GM20431 (cell line): ENCODE results near the gene RFX2.

Experiments used
- in situ Hi-C: fragments of 300-500 bp; cut with MseI, MboI; formaldehyde crosslinking; loops from one replicate; pipeline ENCODE4 v1.15.0; 2020; ENCODE audit warnings: low sequenced_read_pairs; ENCODE audit not compliant: unreplicated experiment

RFX2 gene

DNA sequence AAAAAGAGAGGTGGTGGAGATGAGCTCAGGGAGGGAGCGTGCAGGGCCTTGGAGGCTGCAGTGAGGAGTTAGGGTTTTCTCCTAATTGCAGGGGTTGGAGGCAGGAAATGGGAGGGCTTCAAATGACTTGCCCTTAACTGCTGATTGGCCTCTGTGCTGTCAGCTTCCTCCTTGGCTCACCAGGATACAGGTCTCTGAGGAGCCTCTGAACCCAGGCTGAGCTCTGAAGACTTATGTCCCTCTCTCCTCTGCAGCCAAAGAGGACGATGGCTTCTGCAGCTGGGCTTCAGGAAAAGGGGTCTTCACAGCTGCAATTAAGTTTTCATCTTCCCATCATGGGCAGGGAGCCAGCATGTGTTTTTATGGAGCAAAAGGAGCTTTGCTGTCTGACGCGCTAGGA lies 125.7 kb downstream of the RFX2 start:
- in situ Hi-C loops = no loop called here

DNA sequence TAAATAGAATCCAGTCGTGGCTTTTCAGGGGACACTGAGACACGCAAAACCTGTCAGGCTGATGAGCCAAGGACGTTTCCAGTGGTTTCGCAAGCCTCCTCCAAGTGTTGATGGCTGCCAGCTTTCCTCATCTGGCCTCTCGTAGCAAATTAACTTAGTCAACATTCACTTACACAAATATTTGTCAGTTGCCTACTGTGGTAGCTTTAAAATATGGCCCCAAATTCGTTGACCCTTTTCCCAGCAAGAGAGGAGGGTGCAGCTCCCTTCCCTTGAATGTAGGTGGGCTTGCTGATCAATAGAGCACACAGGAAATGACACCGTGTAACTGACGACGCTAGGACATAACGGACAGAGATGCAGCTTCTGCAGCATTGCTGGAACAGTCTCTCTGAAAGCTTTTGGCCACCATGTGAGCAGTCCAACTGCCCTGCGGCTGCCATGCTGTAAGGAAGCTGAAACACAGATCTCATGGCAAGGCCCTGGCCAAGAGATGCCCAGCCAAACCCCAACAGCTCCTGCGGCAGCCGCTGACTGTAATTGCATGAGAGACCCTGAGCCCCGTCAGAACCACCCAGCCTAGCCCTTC lies 126.8 kb downstream of the RFX2 start:
- in situ Hi-C loops = no loop called here

DNA sequence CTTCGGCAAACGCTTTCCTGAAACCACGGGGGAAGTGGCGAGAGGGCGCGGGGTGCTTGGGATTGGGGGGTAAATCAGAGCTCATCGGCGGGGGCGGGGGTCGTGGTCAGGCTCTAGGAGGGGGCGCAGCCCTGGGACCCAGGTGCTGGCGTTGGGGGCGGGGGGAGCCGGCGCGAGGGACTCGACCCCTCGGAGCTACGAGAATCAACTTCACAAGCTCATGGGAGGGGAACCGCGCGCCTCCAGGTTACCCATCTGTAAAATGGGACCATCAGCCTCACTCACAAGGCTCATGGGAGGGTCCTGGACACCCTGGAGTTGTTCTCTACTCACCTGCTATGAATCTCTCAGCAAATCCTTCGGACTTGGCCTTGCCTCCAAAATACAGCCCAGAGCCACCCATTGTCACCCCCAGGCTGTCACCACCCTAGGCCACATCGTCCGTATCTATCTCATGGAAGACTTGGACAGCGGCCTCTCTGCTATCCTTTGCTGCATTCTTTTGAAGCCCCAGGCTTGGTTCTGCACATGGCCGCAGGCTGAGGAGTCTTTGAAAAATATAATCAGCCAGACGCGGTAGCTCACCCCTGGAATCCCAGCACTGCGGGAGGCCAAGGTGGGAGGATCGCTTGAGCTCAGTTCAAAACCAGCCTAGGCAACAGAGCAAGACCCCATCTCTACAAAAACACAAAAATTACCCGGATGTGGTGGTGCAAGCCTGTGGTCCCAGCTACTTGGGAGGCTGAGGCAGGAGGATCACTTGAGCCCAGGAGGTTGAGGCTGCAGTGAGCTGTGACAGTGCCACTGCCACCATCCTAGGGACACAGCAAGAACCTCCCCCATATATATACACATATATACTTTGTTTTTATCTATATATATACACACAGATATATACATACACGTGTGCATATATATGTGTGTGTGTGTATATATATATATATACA lies 131.4 kb downstream of the RFX2 start:
- in situ Hi-C loops = no loop called here

DNA sequence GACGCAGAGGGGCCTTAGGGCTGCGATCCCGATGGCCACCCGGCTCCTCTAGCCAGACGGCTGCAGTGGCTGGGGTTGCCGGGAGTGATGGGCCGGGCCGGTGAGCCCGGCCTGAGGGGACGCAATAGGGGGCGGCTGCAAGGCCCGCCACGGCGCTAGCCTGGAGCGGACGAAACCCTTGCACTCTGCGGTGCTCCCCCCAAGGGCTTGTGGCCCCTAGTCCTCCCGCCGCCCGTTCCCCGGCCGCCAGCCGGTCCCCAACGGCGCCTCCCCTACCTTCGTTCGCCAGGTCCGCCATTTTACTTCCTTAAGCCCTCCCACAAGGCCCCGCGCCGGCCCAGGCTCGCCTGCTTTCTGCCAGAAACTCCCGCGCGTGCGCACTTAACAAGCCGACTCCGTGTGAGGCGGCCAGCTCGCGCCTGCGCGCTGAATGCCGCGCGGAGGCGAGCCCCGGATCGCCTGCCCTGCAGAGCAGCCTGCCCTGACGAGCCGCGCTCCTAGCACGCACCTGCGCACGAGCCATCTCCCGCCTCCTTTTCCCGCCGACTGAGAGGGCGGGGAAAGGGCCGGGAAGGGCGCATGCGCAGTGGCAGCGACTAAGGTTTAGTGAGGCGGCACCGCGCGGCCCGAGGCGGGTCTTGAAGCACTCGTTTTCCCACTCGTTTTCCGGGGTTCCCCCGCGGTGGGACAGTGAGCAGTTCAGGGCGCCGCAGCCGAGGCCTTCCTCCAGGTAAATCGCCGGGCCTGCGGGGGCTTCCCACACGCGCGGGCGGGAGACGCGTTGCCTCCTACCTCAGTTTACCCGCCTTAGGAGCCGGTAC lies 132.3 kb downstream of the RFX2 start, which contains the start of gene RANBP3:
RANBP3 (minus strand) TSS at position 356 of the 821 bp plus-strand sequence; CDS start at position 298, 58 bp downstream.
- in situ Hi-C loops = no loop called here

DNA sequence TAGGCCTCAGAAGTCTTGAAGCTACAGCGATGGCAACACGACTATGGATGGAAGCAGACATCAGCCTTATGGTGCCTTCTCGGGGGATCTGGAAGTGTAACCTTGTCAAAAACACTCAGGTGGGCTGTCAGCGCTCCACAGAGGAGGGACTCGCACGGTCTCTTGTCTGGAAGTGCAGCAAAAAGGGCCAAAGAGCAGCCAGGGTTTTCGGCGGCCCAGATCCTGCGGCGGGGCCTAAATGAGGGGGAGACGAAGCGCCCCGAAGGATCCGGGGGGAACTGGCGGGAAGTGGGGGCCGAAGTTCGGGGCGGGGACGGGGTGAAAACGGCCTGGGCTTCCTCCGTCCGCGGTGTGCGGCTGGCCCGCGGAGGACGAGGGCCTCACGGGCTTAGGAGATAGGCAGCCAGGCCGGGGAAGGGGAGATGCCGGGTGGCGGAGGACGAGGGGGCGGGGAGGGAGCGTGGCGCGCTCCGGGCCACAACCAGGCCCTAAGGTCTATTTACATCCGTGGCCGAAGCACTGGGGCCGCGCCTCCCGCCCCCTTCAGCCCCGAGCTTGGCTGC lies 133.0 kb downstream of the RFX2 start:
- in situ Hi-C loops = no loop called here

DNA sequence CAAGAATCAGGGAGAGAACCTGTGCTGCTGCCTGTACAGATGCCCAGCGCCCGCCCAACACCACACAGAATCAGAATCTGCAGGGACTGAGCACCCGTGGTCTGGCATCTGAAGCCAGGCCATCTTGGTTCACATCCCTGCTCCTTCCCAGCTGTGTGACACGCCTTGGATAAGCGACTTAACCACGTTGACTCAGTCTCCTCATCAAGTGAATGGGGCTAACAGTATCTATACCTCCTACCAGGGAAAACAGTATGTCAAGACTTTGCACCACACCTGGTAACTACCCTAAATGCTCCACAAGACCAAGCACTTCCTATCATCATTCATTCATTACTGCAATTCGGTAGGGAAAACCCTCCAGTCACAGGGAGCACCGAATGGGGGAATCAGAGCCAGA lies 133.5 kb downstream of the RFX2 start:
- in situ Hi-C loops = no loop called here

DNA sequence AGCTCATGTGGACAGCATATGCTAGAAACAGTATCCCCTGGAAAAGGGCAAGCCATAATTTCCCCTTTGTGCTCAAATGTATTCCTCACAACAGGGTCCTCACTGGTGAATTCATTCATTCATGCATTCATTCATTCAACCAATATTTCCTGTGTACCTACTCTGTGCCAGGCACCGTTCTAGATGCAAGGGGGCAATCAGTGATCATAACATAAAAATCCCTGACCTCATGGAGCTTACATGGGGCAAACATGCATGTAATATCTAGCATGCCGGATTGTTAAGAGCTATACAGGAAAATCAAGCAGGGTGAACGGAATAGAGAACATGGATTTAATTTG lies 134.9 kb downstream of the RFX2 start:
- in situ Hi-C loops = no loop called here

DNA sequence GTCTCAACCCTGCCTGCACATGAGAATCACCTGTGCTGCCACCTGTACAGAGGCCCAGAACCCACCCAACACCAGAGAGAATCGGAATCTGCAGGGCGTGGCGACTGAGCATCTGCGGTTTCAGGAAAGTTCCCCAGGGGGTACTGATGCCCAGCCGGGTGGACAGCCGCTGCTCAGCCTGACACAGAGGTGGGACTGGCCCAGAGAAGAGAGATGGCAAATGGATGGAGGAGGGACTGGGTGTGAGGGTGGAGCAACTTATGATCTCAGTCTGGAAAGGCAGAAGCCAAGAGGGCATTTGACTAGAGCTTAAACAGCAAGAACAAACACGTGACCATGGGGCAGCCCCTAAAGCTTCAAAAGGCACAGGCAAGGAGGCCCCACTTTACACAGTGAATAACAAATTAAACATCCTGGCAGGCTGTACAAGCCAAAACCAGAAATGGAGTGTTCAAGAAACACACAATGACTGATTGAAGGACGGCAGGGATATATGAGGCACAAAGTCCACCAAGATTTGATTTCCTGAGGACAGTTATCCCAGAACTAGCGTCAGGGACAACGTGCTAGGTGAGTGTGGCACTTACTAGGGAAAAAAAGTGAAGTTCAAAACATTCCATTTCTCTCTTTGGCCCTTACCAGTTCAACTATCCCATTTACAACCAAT lies 135.4 kb downstream of the RFX2 start:
- in situ Hi-C loops = no loop called here

DNA sequence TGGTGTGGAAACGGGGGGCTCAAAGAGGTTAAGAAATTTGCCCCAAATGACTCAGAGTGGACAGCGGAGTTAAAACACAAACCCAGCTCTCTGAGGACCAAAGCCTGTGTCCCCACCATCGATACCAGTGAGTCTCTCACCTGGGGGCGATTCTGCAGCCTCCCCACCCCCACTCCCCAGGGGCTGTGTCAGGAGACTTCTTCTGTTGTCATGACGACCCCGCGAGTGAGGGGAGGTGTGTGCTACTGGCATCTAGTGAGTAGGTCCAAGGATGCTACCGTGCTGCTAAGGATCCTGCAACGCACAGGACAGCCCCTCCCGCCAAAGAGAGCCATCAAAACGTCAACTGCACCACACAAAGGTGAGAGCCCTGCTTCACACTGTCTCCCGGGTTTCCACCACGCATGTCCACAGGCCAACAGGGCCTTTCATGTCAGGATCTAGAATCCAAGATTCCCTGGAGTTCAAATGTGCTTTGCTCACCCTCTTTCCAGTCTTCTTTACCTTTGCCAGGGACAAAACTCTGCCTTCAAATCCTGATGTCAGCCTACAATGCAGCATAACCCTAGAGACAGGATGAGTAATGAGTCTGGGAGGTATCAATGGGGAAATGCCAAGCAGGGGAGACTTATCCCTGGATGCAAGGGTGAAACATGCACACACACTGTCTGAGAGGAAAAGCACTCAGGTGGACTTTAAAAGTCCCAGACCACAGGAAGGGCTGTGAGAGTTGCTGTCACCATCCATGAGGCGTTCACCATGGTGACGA lies 136.2 kb downstream of the RFX2 start:
- in situ Hi-C loops = no loop called here

DNA sequence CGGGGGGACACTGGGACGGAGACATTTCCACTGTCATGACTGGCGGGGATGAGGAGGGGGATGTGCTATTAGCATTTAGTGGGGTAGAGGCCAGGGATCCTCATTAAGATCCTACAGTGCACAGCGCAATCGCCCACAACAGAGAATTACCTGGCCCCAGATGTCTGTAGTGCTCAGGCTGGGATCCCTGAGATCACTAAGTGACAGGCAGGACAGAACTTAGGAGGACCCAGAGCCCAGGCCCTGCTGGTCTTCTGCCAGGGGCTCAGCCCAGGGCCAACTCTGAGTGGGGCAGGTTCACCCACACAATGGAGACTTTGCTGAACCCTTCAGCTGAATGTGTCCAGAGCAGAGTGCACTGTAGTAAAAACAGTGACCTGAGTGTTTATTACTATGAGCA lies 136.9 kb downstream of the RFX2 start:
- in situ Hi-C loops = no loop called here

DNA sequence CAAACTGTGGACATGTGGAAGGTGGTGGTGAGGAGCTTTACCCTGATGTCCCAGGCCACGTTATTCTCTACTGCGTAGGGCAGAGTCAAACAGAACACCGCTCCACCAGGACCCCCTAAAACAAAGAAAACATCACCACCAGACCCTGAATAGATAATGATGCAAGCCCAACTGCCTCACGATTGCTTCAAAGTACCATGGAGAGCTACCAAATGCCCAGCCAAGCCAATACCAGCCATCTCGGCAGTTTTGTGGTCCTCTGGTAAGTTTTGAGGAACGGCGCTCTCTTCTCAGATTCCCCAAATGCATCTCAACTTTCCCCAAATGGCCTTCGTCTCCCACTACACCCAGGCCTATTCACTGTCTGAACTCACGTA lies 138.0 kb downstream of the RFX2 start:
- in situ Hi-C loops = no loop called here

DNA sequence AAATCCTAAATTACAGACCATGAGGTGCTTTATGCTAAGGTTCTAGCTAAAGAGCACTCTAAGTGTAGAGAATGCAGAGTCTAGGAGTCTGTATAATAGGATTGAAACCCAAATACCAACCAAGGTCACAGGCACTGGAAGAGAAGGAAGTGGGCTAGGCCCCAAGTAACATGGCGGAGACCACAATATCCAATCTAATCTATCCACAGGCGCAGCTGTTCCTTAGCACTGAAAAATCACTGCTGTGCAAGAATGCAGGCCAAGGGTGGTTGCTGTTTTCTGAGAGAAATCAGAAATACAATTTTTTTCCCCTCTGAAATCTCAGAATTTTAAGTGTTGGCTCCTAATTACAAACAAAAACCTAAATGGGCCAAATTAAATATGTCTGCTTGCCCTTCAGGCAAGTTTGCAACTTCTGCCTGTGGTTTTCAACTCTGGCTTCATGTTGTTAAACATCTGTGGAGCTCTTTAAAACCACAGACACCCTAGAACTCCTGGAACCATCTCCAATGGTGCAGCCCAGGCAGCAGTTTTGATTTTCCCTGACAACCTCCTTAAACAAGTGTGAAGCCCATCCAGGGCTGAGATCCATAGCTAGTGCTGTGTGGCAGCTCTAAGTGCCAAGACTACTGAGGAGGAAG lies 138.5 kb downstream of the RFX2 start:
- in situ Hi-C loops = no loop called here

DNA sequence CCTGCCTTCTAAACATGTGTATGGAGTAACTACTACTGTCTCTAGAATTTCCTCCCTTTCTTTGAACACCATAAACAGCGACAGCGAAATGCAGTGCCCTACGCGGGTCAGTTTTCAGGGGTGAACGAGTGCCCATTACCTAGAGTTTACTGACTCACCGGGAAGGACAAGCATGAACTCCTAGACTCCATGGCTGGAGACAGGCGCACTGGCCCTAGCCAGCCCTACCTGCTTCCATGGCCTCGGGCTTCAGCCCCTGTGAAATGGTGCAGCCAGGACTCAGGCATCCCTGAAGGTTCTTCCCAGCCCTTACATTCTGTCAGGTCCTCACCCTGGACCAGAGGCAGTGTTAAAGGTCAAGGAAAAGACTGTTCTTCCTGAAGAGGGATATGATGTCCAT lies 140.8 kb downstream of the RFX2 start:
- in situ Hi-C loops = no loop called here

DNA sequence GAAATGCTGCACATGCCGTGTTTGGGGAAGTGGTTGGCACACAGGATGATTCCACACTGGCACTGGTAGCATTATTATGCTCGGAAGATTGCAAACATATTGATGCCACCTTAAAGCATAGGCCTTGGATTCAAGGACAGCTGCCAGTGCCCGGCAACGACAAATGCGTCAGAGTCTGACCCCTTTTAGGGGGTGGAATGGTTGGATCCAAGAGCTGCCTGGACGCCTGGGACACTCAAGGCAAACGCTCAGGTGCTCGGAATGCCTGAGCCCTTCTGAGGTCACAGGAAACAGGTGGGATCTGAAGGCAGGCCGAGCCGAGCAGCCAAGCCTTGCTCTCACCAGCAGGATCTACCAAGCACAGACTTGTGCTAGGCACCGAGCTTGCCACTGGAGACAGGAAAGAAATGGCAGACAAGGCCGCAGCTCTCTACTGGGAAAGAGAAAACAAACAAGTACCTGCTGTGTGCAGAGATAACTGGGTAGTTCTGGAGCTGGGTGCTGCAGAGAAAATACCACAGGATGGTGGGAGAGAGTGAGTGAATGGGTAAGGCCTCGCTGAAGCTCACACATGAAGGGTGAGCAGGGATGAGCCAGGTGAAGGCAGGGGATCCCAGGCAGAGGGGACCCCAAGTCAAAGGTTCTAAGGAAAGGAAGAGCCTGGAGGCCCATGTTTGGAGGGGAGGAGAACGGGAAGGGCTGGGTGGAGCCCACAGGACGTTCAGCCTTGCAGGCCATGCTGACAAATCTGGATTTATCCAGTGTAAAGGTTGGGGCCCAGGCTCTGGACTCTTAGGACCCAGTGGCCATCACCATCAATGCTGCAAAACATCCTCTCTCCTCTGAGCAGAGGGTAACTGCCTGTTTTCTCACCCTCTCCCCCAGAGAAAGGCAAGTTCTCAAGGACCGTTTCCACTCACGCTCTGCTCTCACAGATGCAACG lies 141.6 kb downstream of the RFX2 start:
- in situ Hi-C loops = no loop called here

DNA sequence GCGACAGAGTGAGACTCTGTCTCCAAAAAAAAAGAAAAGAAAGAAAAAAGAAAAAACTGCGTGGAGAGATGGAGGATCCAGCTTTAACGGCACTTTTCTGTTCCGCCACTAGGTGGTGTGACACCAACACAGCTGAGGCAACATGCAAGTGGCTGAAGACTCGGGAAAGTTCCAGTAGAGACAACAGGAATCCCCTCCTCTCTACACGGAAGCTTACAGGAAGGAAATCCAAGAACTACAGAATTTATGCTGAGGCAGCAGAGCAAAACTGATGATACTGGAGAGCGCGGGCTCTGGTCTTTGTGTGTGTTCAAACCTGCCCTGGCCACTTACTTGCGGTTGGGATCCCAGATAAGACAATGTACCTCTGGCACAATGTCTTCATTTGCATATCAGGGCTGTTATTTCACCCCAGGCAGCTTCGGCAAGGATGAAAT lies 142.3 kb downstream of the RFX2 start:
- in situ Hi-C loops = no loop called here

DNA sequence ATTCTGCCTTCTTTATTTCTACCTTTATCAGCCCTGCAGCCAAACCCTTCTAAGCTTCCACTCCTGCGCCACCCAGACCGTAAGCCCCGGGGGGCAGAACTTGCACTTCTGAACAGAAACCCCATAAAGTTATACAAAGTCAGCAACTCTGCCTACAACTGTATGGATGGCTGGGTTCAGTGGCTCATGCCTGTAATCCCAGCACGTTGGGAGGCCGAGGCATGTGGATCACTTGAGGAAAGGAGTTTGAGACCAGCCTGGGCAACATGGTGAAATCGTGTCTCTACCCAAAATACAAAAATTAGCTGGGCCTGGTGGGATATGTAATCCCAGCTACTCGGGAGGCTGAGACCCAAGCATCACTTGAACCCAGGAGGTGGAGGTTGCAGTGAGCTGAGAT lies 142.7 kb downstream of the RFX2 start:
- in situ Hi-C loops = no loop called here

DNA sequence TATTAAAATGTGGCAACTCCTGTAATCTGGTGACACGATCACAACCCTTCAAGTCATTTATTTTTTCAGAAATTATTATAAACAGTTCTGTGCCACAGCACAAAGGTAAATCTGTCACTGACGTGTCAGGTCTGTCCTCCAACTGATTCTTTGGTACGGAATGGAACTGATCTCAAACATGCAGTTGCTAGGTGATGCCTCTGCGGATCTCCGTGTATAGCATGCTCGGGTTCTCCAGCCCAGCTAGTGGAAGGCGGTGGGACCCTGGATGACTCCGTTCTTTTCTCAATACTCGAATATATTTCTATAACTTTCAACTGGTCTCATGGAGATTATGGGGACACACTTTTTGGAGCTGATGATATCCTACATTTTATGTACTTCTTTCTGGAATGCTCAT lies 143.4 kb downstream of the RFX2 start:
- in situ Hi-C loops = no loop called here

DNA sequence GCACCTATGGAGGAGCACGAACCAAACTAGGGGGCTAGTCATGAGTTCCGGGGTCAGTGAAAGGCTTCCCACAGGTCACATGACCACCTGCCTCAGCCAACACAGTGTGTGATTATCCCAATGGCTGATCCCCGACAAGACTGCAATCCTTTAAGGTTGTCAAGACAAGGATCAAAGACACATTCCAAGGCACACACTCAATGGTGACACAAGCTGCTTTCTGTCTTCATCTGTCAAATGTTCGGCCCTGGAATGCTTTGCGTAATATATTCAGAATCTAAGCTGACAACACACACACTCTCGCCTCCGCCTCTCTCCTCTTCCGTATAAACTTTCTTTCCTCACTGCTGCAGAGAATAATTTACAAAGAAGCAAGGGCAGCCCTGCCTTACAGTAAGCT lies 144.1 kb downstream of the RFX2 start:
- in situ Hi-C loops = no loop called here
